ENCODE data around the gene WWC2.
"Not testable (repeated sequence)": the region's sequence is repeated elsewhere in the genome, so short reads cannot be mapped to it uniquely, and the experiment has no call there.

The WWC2 gene

GRCh38 chr4:183100298-183100599, 1.2 kb downstream of the WWC2 start:
- DNase-seq (ENCODE audit: low read depth, low spot score): no peak

GRCh38 chr4:183100827-183101226, 1.8 kb downstream of the WWC2 start:
- DNase-seq (ENCODE audit: low read depth, low spot score): no peak

- no peak for DNase-seq (ENCODE audit: low read depth, low spot score)
Observed at GRCh38 chr4:183101956-183102480, 3.0 kb downstream of the WWC2 start.

GRCh38 chr4:183105092-183105491, 6.0 kb downstream of the WWC2 start:
- no peak for DNase-seq (ENCODE audit: low read depth, low spot score)

GRCh38 chr4:183106839-183107238, 7.8 kb downstream of the WWC2 start:
- DNase-seq (ENCODE audit: low read depth, low spot score): no peak

DNA sequence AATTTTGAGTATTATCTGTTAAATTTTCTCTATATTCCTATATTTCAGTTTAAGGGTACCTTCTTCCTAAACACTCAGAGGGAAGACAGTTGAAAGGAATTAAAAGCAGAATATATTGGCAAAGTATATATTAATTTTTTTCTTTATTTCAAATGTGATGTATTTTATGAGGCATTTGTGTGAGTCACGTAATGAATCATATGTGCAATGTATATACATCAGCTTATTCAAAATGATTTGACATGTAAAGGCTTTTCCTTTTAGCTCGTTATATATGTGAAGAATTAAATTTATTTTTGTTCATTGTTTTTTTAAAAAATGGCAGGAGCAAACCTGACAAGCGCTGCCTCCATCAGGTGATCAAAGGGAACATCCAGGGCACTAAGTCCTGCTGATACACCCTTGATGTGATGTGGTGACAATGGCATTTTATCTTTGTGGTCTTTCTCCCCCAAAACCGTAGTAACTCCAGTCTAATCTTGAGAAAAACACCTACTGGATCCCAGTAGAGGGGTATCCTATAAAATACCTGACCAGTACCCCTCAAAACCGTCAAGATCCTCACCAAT, 8.9 kb downstream of the WWC2 start:
- DNase-seq (ENCODE audit: low read depth, low spot score): no peak

GRCh38 chr4:183110244-183110643, 11.2 kb downstream of the WWC2 start:
- no peak for DNase-seq (ENCODE audit: low read depth, low spot score)

GRCh38 chr4:183111452-183111885, 12.4 kb downstream of the WWC2 start:
- no peak for DNase-seq (ENCODE audit: low read depth, low spot score)

GRCh38 chr4:183118141-183118540, 19.1 kb downstream of the WWC2 start:
- no peak for DNase-seq (ENCODE audit: low read depth, low spot score)

DNA sequence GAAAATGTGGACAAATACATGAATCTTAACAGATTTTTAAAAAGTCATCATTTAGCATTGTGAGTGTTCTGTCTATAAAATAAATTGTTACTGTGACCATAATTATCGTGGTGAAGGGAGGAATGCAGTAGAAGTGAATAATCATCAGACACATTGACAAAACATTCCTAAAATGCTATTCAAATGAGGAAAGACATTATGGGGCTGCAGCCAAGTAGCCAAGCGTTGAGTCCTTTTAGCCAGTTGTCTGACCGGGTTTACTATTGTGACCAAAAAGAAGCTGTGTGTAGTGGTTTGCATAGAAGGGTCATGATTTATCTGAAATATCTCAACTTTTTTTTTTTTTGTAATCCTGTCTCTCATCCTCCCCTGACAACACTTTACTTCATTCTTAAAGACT, 19.5 kb downstream of the WWC2 start:
- DNase-seq (ENCODE audit: low read depth, low spot score): no peak

DNA sequence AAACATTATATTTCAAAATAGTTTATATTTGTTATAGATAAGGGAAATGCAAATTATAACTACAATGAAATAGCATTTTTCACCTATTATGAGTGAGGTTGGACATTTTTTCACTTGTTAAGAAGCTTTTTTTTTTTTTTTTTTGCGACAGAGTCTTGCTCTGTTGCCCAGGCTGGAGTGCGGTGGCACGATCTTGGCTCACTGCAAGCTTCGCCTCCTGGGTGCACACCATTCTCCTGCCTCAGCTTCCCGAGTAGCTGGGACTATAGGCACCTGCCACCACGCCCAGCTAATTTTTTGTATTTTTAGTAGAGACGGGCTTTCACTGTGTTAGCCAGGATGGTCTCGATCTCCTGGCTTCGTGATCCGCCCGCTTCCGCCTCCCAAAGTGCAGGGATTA, 22.6 kb downstream of the WWC2 start:
- not testable (repeated sequence) for DNase-seq (ENCODE audit: low read depth, low spot score)

DNA sequence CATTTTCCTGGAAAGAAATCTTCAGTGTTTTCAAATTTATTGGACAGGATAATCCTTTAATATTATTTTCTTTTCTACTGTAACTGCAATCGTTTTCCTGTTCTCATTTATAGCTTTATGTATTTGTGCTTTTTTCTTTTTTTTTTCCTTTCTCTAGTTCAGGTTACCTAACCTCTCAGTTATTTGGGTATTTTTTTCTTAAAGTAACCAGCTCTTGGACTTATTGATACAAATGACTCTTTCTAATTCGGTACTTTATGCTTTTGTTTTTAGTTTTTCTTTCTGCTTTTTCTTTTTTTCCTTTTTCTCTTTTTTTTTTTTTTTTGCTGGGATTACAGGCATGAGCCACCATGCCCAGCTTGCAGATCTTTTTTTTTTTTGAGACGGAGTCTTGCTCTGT, 25.2 kb downstream of the WWC2 start:
- DNase-seq (ENCODE audit: low read depth, low spot score): no peak

DNA sequence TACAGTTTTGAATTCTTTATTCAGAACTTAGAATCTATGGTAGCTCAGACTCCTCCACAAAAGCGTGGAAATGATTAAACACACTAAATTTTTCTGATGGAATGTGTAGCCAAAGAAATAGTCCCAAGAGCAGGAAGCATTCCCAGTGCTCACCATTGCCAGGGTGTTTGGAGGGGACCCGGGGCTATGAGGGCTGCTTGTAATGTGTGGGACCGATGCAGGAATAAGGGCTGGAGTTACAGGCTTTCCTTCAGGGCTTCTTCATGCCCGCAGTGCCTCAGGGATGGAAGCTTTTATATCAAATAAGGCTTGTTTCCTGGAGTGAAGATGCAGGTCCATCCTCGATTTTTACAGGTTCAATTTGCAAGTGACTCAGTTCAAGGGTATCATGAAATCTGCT, 25.8 kb downstream of the WWC2 start:
- no peak for DNase-seq (ENCODE audit: low read depth, low spot score)

- no peak for DNase-seq (ENCODE audit: low read depth, low spot score)
Observed at GRCh38 chr4:183129125-183129524, 30.1 kb downstream of the WWC2 start.

GRCh38 chr4:183129675-183130074, 30.6 kb downstream of the WWC2 start:
- no peak for DNase-seq (ENCODE audit: low read depth, low spot score)

- DNase-seq (ENCODE audit: low read depth, low spot score): no peak
Observed at GRCh38 chr4:183130328-183131155, 31.5 kb downstream of the WWC2 start.

DNA sequence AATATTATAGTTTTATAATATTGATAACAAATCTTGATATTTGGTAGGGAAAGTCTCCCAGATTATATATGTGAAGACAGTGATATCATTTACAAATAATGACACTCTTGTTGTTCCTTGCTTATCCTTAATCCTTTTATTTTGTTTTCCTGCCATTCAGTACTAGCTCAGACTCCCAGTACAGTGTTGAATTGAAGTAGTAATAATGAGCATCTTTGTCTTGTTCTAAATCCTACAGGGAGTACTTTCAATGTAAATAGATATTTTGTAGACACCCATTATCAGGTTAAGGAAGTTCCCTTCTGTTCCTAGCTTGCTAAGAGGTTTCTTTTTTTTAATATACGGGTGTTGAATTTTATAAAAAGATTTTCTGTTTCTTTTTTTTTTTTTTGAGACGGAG, 33.0 kb downstream of the WWC2 start:
- DNase-seq (ENCODE audit: low read depth, low spot score): no peak

DNA sequence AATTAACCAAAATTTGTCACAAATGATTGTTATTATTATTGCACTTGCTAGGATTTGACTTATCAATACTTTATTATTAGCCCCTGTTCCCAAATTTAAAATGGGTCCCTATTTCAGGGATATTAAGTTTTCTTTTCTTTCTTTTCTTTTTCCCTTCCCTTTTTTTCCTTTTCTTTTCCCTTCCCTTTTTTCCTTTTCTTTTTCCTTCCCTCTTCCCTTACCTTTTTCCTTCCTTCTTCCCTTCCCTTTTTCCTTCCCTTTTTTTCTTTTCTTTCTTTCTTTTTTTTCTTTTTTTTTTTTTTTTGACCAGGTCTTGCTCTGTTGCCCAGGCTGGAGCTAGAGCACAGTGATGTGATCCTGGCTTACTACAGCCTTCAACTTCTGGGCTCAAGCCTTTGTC, 33.8 kb downstream of the WWC2 start:
- no peak for DNase-seq (ENCODE audit: low read depth, low spot score)

- DNase-seq (ENCODE audit: low read depth, low spot score): no peak
Observed at GRCh38 chr4:183136855-183137254, 37.8 kb downstream of the WWC2 start.

DNA sequence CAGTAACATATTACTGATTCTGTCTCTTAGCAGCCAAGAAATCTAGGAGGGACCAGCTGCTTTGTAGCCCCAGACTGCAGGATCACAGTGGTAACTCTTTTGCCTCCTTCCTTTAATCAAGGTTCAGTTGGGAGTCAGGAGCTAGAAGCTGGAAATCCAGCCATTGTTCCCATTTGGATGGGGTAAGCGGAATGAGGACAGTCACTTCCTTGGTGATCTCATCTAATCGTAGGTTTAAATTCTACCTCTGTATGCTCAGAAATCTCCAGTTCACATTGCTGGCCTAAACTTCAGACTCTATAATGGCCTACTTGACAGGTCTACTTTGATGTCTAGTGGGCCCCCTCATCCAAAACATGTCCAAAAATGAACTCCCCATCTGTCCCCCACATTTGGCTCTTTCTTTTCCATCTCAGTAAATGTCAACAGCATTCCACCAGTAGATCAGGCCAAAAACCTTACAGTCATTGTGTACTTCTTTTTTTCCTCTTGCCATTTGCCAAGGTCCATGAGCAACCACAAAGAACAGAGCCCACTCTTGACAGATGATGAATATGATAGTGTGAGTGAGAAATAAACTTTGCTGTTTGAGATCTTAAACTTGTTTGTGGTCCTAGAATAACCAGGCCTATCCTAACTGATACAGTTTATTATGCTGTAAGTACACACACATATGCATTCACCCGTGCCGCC, 40.1 kb downstream of the WWC2 start:
- DNase-seq (ENCODE audit: low read depth, low spot score): no peak

GRCh38 chr4:183139972-183140570, 41.0 kb downstream of the WWC2 start:
- DNase-seq (ENCODE audit: low read depth, low spot score): no peak

- DNase-seq (ENCODE audit: low read depth, low spot score): no peak
Observed at GRCh38 chr4:183140911-183141320, 41.9 kb downstream of the WWC2 start.
